HG02610 (cell line): ENCODE measurements around the gene KRTAP4-1.
"Not testable (repeated sequence)": the region's sequence is repeated elsewhere in the genome, so short reads cannot be mapped to it uniquely, and the experiment has no call there.

Experiments used
- ATAC-seq: cut with Tn5 transposase; IDR thresholded peaks from one replicate; pipeline ENCODE4 v1.9.1; 2021; ENCODE audit warnings: mild to moderate bottlenecking, moderate library complexity; ENCODE audit not compliant: unreplicated experiment

The KRTAP4-1 gene

DNA sequence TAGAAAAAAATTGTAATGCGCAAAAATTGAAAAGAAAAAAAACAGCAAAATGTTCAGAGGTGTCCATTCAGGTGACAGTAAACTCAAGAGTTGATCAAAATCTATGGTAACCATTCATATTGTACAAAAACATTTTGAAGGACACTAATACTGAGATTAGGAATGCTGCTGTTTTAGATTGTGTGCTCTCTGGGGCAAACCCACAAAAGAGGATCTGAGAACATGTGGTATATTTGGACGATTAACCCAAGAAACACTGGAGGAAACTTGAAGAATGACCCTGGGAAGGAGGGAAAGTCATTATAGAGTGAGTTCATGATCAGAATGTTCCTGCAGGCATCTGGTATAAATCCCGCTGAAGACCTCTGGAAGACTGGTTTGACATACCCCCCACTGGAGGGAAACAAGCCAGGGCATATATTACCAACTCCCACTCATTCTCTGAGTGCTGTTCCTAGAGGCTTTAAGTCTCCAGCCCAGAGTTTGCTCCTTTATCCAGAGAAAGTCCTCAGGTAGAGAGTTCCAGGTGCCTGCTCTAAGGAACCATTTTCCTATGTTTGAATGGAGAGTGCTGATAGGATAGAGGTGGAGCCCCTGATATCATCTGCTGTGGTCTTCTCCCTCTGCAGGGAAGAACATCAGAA lies 7.8 kb downstream of the KRTAP4-1 start:
- ATAC-seq: no peak

- ATAC-seq: no peak
These were observed 12.8 kb downstream of the KRTAP4-1 start for GRCh38 chr17:41171886-41172285.

GRCh38 chr17:41168121-41168520 lies 16.6 kb downstream of the KRTAP4-1 start, which contains the start of gene KRTAP4-3:
TSS of gene KRTAP4-3 (minus strand) at chr17:41168221. CDS start at chr17:41168172, 49 bp downstream.
- ATAC-seq: no peak

GRCh38 chr17:41167561-41167960 lies 17.1 kb downstream of the KRTAP4-1 start:
- ATAC-seq: no peak

GRCh38 chr17:41163828-41164227 lies 20.9 kb downstream of the KRTAP4-1 start:
- no peak for ATAC-seq

DNA sequence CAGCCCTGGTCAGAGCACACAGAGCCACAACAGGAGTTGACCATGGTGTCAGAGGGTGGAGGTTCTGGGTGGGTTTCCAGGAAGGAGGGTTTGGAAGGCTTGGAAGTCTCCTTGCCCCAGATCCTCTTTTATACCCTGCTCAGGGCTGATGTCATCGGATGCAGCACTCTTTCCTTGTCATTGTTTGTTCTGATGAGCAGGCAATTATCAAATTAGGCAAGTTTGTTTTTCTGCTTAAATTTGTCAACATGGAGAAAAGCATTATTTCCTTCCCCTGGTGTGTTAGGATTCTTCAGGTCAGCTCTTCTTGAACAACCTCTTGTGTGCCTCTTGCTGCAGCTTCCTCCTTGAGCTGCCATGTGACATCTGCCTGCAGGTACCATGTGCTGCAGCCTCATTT lies 24.1 kb downstream of the KRTAP4-1 start, which contains the start of gene KRTAP4-4:
KRTAP4-4 (minus strand) TSS at position 101 of the 400 bp plus-strand sequence; CDS start at position 44, 57 bp downstream.
- ATAC-seq: no peak

GRCh38 chr17:41160190-41160589 lies 24.5 kb downstream of the KRTAP4-1 start:
- ATAC-seq: not testable (repeated sequence)

DNA sequence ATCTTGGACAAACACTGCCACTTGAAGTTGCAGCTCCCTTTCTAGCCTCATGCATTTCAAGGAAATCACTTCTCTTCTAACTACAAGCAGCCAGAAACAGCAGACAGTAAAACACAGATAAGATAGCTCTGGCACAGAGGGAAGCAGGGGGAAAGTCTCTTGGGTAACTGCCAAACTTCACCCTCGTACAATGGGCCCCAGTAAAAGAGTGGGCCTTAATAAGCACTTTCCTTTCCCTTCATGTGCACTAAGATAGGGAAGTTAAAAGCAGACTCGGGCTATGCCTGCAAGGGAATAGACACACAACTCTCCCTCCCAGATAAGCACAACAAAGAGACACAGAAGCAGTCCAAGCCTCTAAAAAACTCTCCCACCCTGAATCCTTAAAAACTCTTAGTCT lies 30.9 kb downstream of the KRTAP4-1 start:
- ATAC-seq: no peak

GRCh38 chr17:41151525-41151924 lies 33.2 kb downstream of the KRTAP4-1 start:
- ATAC-seq: no peak

DNA sequence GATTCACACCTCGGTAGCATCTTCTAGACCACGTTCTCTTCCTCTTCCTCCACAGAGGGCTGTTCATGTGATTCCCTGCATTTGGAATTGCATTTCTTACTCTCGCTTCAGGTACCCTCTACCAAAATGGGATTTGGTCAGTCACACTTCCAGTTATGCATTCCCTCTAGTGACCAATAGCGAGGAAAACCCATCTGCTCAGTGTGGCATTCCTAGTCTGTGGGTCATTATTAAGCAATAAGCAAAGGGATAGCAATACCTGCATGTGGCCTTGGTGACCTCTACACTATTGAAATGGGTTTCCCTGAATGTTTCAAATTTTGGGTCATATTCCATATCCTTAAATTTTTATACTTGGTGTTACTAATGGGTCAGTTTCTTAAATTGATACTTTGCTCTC lies 34.7 kb downstream of the KRTAP4-1 start:
- no peak for ATAC-seq

GRCh38 chr17:41149652-41149985 lies 35.1 kb downstream of the KRTAP4-1 start, which contains the start of gene KRTAP4-5:
TSS of gene KRTAP4-5 (minus strand) at chr17:41149825. CDS start at chr17:41149767, 58 bp downstream.
- ATAC-seq: no peak

- not testable (repeated sequence) for ATAC-seq
These were observed 35.6 kb downstream of the KRTAP4-1 start for GRCh38 chr17:41148971-41149651.

DNA sequence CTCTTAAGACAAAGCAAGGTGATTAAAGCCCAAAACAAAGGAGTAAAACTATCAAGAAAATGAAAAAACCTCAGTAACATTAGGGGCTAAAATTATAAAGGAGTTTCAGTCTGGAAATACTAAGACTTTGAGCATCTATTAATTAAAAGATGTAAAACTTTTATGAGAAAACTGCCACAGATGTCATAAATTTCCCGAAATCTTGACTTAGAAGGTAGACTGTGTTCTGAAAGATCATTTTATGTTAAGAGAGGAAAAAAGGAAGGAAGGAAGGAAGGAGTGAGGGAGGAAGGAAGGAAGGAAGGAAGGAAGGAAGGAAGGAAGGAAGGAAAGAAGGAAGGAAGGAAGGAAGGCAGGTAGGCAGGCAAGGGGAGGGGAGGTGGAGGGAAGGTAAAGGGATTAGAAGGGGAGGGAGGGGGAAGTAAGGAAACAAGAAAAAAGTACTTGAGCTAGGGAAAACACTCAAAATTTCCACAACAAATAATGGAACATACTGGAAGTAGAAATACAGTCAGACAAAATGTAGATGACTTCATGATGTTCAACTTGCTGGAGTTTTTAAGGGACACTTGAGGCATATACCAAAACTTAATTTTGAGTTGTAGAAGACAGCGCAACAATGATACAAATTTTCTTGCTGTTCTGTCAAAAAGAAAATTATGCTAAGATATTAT lies 37.0 kb downstream of the KRTAP4-1 start:
- no peak for ATAC-seq

GRCh38 chr17:41145261-41145660 lies 39.5 kb downstream of the KRTAP4-1 start:
- no peak for ATAC-seq

- no peak for ATAC-seq
These were observed 39.9 kb downstream of the KRTAP4-1 start for GRCh38 chr17:41144846-41145245.

DNA sequence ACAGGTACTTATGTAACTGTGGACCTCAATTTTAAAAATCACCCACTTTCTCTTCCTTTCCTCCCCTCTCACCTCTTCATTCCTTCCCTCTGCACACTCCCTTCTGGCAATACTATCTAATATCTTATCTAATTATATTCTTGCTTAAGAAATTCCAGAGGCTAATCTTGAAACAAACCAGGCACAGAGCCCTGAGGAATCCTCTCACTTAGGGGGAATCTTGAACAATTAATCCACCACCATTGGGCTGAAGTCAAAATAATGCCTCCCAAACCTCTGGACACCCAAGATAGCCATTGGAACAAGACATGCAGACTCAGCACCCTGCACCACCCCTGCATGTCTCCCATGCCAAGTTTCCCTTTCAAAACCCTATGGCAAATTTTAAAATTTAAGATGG lies 43.4 kb downstream of the KRTAP4-1 start:
- no peak for ATAC-seq

- no peak for ATAC-seq
These were observed 44.2 kb downstream of the KRTAP4-1 start, which contains the start of gene KRTAP4-6 for GRCh38 chr17:41140360-41141131. TSS of gene KRTAP4-6 (minus strand) at chr17:41140544. CDS start at chr17:41140487, 57 bp downstream.

DNA sequence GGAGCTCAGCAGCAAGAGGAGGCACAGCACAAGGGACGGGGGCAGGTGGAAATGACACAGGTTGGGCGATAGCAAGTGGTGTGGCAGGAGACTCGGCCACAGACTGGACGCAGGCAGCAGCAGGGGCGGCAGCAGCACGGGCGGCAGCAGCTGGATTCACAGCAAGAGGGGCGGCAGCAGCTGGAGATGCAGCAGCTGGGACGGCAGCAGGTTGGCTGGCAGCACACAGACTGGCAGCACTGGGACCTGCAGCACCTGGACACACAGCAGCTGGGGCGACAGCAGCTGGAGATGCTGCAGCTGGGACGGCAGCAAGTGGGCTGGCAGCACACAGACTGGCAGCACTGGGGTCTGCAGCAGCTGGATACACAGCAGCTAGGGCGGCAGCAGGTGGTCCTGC lies 44.8 kb downstream of the KRTAP4-1 start:
- ATAC-seq: not testable (repeated sequence)
